Trophoblast cell (in vitro differentiated cells and primary cell): ENCODE data around the gene POC1A.
A peak's percentile ranks its signal among the peaks of the same experiment; 100 is the strongest.

ENCODE experiments used
- DNase-seq, 2 donors: peaks; one replicate each; pipeline ENCODE4 v3.0.0-alpha.2; 2016
- H2AFZ ChIP-seq: 2 replicates; pipeline ENCODE4 v1.6.1; 2013; ENCODE audit warnings: low read length, moderate library complexity, mild to moderate bottlenecking; ENCODE audit not compliant: insufficient read depth, poor library complexity
- H2AK5ac ChIP-seq: 2 replicates; pipeline ENCODE4 v1.6.1; 2013; ENCODE audit warnings: mild to moderate bottlenecking, low read length
- H2BK120ac ChIP-seq: 2 replicates; pipeline ENCODE4 v1.6.1; 2013; ENCODE audit warnings: low read length, mild to moderate bottlenecking, moderate library complexity; ENCODE audit not compliant: insufficient read depth, poor library complexity
- H2BK12ac ChIP-seq: 2 replicates; pipeline ENCODE4 v1.6.1; 2013; ENCODE audit warnings: mild to moderate bottlenecking, low read length, moderate library complexity
- H2BK5ac ChIP-seq: 2 replicates; pipeline ENCODE4 v1.6.1; 2013; ENCODE audit warnings: low read length, low read depth, moderate library complexity, mild to moderate bottlenecking; ENCODE audit not compliant: poor library complexity
- H3K14ac ChIP-seq: 2 replicates; pipeline ENCODE4 v1.6.1; 2013; ENCODE audit warnings: mild to moderate bottlenecking, low read length
- H3K18ac ChIP-seq: 2 replicates; pipeline ENCODE4 v1.6.1; 2013; ENCODE audit warnings: mild to moderate bottlenecking, low read length
- H3K23ac ChIP-seq: 2 replicates; pipeline ENCODE4 v1.6.1; 2013; ENCODE audit warnings: low read length
- H3K27ac ChIP-seq: 2 replicates; pipeline ENCODE4 v1.5.1; 2013; ENCODE audit warnings: low read depth, mild to moderate bottlenecking, inconsistent platforms, low read length, moderate library complexity
- H3K27me3 ChIP-seq: 2 replicates; pipeline ENCODE4 v1.6.1; 2013; ENCODE audit warnings: inconsistent platforms, mild to moderate bottlenecking, low read length, moderate library complexity; ENCODE audit not compliant: insufficient read depth
- H3K36me3 ChIP-seq, 2 experiments: 1 replicate in 1 of 2; 2 replicates in 1 of 2; pipeline ENCODE4 v1.6.1; 2013; ENCODE audit warnings: low read length in 2 of 2, mild to moderate bottlenecking in 2 of 2, moderate library complexity in 1 of 2; ENCODE audit not compliant: insufficient read depth in 2 of 2, control insufficient read depth in 1 of 2
- H3K4ac ChIP-seq: 2 replicates; pipeline ENCODE4 v1.6.1; 2013; ENCODE audit warnings: low read depth, mild to moderate bottlenecking, low read length, moderate library complexity
- H3K4me1 ChIP-seq, 2 experiments: 1 replicate in 1 of 2; 2 replicates in 1 of 2; pipeline ENCODE4 v1.6.1; 2013; ENCODE audit warnings: low read length in 2 of 2, mild to moderate bottlenecking in 2 of 2, moderate library complexity in 1 of 2; ENCODE audit not compliant: insufficient read depth in 2 of 2, control insufficient read depth in 1 of 2
- H3K4me2 ChIP-seq: 2 replicates; pipeline ENCODE4 v1.6.1; 2013; ENCODE audit warnings: inconsistent platforms, mild to moderate bottlenecking, low read length, moderate library complexity
- H3K4me3 ChIP-seq: 2 replicates; pipeline ENCODE4 v1.5.1; 2013; ENCODE audit warnings: mild to moderate bottlenecking, low read depth, low read length, inconsistent platforms
- H3K79me1 ChIP-seq: one replicate; pipeline ENCODE4 v1.6.1; 2013; ENCODE audit warnings: low read length
- H3K79me2 ChIP-seq: 2 replicates; pipeline ENCODE4 v1.6.1; 2013; ENCODE audit warnings: low read length, mild to moderate bottlenecking; ENCODE audit not compliant: control insufficient read depth, insufficient read depth, poor library complexity
- H3K9ac ChIP-seq: 2 replicates; pipeline ENCODE4 v1.6.1; 2013; ENCODE audit warnings: mild to moderate bottlenecking, low read length
- H3K9me3 ChIP-seq: 2 replicates; pipeline ENCODE4 v1.6.1; 2013; ENCODE audit warnings: low read depth, mild to moderate bottlenecking, control low read depth, inconsistent platforms, low read length; ENCODE audit not compliant: insufficient read depth
- H4K12ac ChIP-seq: 2 replicates; pipeline ENCODE4 v1.6.1; 2013; ENCODE audit warnings: low read depth, mild to moderate bottlenecking, low read length, moderate library complexity
- H4K8ac ChIP-seq: 2 replicates; pipeline ENCODE4 v1.6.1; 2013; ENCODE audit warnings: low read depth, mild to moderate bottlenecking, low read length, moderate library complexity
- H4K91ac ChIP-seq: one replicate; pipeline ENCODE4 v1.6.1; 2013; ENCODE audit warnings: low read depth, mild to moderate bottlenecking, low read length, moderate library complexity
- WGBS: extraction: QIAGEN DNeasy Blood & Tissue Kit; methylation state at CpG from one replicate; pipeline ENCODE4 v1.1.7; 2013; ENCODE audit warnings: missing lambda C conversion rate; ENCODE audit not compliant: insufficient read length, insufficient coverage; ENCODE audit errors: extremely low coverage; 5-methylcytosine and 5-hydroxymethylcytosine counted together

The POC1A gene

GRCh38 chr3:52054661-52055511, 99.3 kb downstream of the POC1A start:
- WGBS, result no CpG with 5 or more reads among the region's 26 CpGs
- Histone ChIP-seq H3K79me1 (peaks cover 14% of the 10 kb centered on the region), H2AFZ (no peak overlapping the region), H4K12ac (peak overlapping the region; percentile 26), H3K9me3 (no peaks in the 10 kb centered on the region), H3K79me2 (peaks cover 5% of the 10 kb centered on the region), H2BK120ac (no peak overlapping the region), H3K9ac (no peak overlapping the region), H3K4ac (no peak overlapping the region), H4K91ac (peak overlapping the region; percentile 7), H3K4me1 (peaks cover 25 to 32% of the 10 kb centered on the region in 2 experiments), H3K27ac (no peak overlapping the region), H3K14ac (no peak overlapping the region), H2AK5ac (no peak overlapping the region), H3K27me3 (no peaks in the 10 kb centered on the region), H3K36me3 (peaks cover 26% of the 10 kb centered on the region in 2 experiments), H2BK12ac (no peak overlapping the region), H3K18ac (peak overlapping the region; percentile 41), H4K8ac (no peak overlapping the region), H3K4me3 (peak overlapping the region; percentile 63), H3K4me2 (peak overlapping the region; percentile 84), H2BK5ac (no peak overlapping the region), H3K23ac (no peak overlapping the region)
- DNase-seq, result no peak

- peaks cover 5% of the 10 kb centered on the region for H3K79me2 ChIP-seq
- peak overlapping the region; percentile 10 for H4K8ac ChIP-seq
- peaks cover 32 to 33% of the 10 kb centered on the region in 2 experiments for H3K36me3 ChIP-seq
- H3K27ac ChIP-seq, result no peak overlapping the region
- peak overlapping the region; percentile 19 for H3K14ac ChIP-seq
- H3K4me1 ChIP-seq, result peaks cover 25% of the 10 kb centered on the region in 2 experiments
- peaks cover 14% of the 10 kb centered on the region for H3K79me1 ChIP-seq
- H2BK5ac ChIP-seq, result no peak overlapping the region
- H3K18ac ChIP-seq, result no peak overlapping the region
- H3K27me3 ChIP-seq, result no peaks in the 10 kb centered on the region
- WGBS, result no CpG with 5 or more reads among the region's 31 CpGs
- no peak for DNase-seq
- no peak overlapping the region for H3K23ac ChIP-seq
- H3K4ac ChIP-seq, result no peak overlapping the region
- H2AK5ac ChIP-seq, result peak overlapping the region; percentile 9
- no peak overlapping the region for H3K4me3 ChIP-seq
- H2BK12ac ChIP-seq, result no peak overlapping the region
- H3K9me3 ChIP-seq, result no peaks in the 10 kb centered on the region
- H4K91ac ChIP-seq, result peak overlapping the region; percentile 23
- no peak overlapping the region for H3K4me2 ChIP-seq
- no peak overlapping the region for H2AFZ ChIP-seq
- peak overlapping the region; percentile 19 for H2BK120ac ChIP-seq
- no peak overlapping the region for H4K12ac ChIP-seq
- no peak overlapping the region for H3K9ac ChIP-seq
These were observed 100.6 kb downstream of the POC1A start for GRCh38 chr3:52053307-52054304.

DNA sequence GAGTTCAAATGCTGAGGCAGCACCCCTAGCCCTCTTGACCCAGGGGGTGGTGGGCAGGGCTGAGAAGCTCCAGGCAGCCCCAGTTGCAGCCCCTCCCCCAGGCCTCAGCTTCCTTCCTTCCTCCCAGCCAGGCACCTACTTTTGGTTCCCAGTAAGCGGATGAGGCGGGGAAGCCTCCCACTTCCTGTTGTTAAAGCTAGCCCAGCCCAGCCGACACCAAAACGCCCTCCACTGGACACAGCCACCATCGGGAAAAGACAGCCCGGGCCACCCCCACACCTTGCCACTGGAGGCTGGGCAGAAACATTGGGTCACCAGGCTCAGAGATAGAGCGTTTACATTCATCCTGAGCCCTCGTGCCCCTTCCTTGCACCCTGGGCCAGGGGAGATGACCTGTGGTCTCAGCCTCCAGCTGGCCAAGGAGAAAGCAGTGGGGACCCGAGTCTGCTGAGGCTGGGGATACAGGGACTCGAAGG, 101.4 kb downstream of the POC1A start:
- Histone ChIP-seq H3K18ac (peak overlapping the region; percentile 58), H3K79me1 (peaks cover 14% of the 10 kb centered on the region), H3K79me2 (peaks cover 5% of the 10 kb centered on the region), H4K8ac (peak overlapping the region; percentile 75), H3K4me2 (no peak overlapping the region), H2BK5ac (no peak overlapping the region), H2AFZ (peak overlapping the region; percentile 26), H3K9me3 (no peaks in the 10 kb centered on the region), H2BK120ac (peak overlapping the region; percentile 19), H3K14ac (peak overlapping the region; percentile 19), H4K91ac (peak overlapping the region; percentile 77), H4K12ac (no peak overlapping the region), H3K4me3 (no peak overlapping the region), H3K4ac (peak overlapping the region; percentile 36), H3K23ac (no peak overlapping the region), H3K36me3 (peaks cover 32 to 33% of the 10 kb centered on the region in 2 experiments), H2AK5ac (peak overlapping the region; percentile 9), H3K9ac (no peak overlapping the region), H3K27ac (no peak overlapping the region), H2BK12ac (peak overlapping the region; percentile 48), H3K27me3 (no peaks in the 10 kb centered on the region), H3K4me1 (peaks cover 25% of the 10 kb centered on the region in 2 experiments)
- peak in 1 of 2 donors; percentile 30 for DNase-seq
- no CpG with 5 or more reads among the region's 10 CpGs for whole genome bisulfite sequencing

- no peaks in the 10 kb centered on the region for H3K27me3 ChIP-seq
- no peak overlapping the region for H2AFZ ChIP-seq
- no peak overlapping the region for H3K14ac ChIP-seq
- peaks cover 32 to 33% of the 10 kb centered on the region in 2 experiments for H3K36me3 ChIP-seq
- H3K23ac ChIP-seq, result no peak overlapping the region
- no peak overlapping the region for H2AK5ac ChIP-seq
- no peak overlapping the region for H3K27ac ChIP-seq
- WGBS, result no CpG with 5 or more reads among the region's 8 CpGs
- no peak overlapping the region for H3K18ac ChIP-seq
- no peak overlapping the region for H3K4me2 ChIP-seq
- no peak overlapping the region for H3K4ac ChIP-seq
- no peak overlapping the region for H3K4me3 ChIP-seq
- no peak overlapping the region for H2BK5ac ChIP-seq
- no peak overlapping the region for H4K12ac ChIP-seq
- H3K4me1 ChIP-seq, result peaks cover 29 to 31% of the 10 kb centered on the region in 2 experiments
- H2BK12ac ChIP-seq, result no peak overlapping the region
- no peak overlapping the region for H4K8ac ChIP-seq
- no peak for DNase-seq
- no peak overlapping the region for H2BK120ac ChIP-seq
- H3K79me1 ChIP-seq, result peaks cover 15% of the 10 kb centered on the region
- H3K9ac ChIP-seq, result no peak overlapping the region
- H4K91ac ChIP-seq, result no peak overlapping the region
- H3K79me2 ChIP-seq, result peaks cover 1% of the 10 kb centered on the region
- no peaks in the 10 kb centered on the region for H3K9me3 ChIP-seq
These were observed 102.8 kb downstream of the POC1A start for GRCh38 chr3:52051444-52051843.
